A549 (cell line): ENCODE results near the gene CLCN3. TPM values are rescaled to one million over a fixed set of nuclear protein-coding genes. Genes with fewer than 3 reads are reported as not detected.
A peak's percentile ranks its signal among the peaks of the same experiment; 100 is the strongest.

Source experiments
- ATAC-seq, 2 experiments: fragments of 200-7000 bp in 1 of 2; fragments of >200 bp in 1 of 2; cut with Nextera tagmentation in 1 of 2; cut with Tn5 transposase in 1 of 2; 3 replicates each; pipeline versions ENCODE4 v1.8.0 to v1.9.1; 2018 to 2020; ENCODE audit warnings: mild to moderate bottlenecking in 1 of 2, moderate library complexity in 1 of 2
- CTCF ChIA-PET: fragments of 300-600 bp; sonication (Branson Sonifier 250); formaldehyde crosslinking; extraction: SDS; loops from one replicate; lab custom pipeline; 2021; ENCODE audit warnings: antibody characterized with exemption, inconsistent platforms; lab: Yijun Ruan, JAX
- POLR2A ChIA-PET: fragments of 350-600 bp; formaldehyde crosslinking; extraction: SDS; loops from one replicate; lab custom pipeline; 2021; ENCODE audit warnings: antibody characterized with exemption, inconsistent platforms; lab: Yijun Ruan, JAX
- DNase-seq, 2 experiments: peaks; one replicate each; pipeline versions ENCODE4 v3.0.0 to v3.0.0-alpha.2; 2011 to 2016; ENCODE audit warnings: low read depth in 1 of 2, low spot score in 1 of 2
- FAIRE-seq: peaks from 2 replicates; lab custom pipeline; 2011; peaks lifted over from hg19 to GRCh38; lab: Jason Lieb, UNC
- H3K27ac ChIP-seq, 2 experiments: fragments of >200 bp; sonication (Bioruptor Twin); formaldehyde crosslinking; 3 replicates each; pipeline ENCODE4 v1.5.1; 2016 to 2017
- H3K4me1 ChIP-seq: fragments of >200 bp; sonication (Bioruptor Twin); formaldehyde crosslinking; 3 replicates; pipeline ENCODE4 v1.6.1; 2016
- H3K4me2 ChIP-seq: fragments of >200 bp; sonication (Bioruptor Twin); formaldehyde crosslinking; 3 replicates; pipeline ENCODE4 v1.6.1; 2016
- H3K4me3 ChIP-seq: fragments of >200 bp; sonication (Bioruptor Twin); formaldehyde crosslinking; 3 replicates; pipeline ENCODE4 v1.5.1; 2016
- H3K9me3 ChIP-seq: fragments of >200 bp; sonication (Bioruptor Twin); formaldehyde crosslinking; 3 replicates; pipeline ENCODE4 v1.6.1; 2016
- BCL3 ChIP-seq: fragments of >200 bp; sonication (Bioruptor Twin); formaldehyde crosslinking; IDR thresholded peaks from 3 replicates; pipeline ENCODE4 v1.6.1; 2016
- CHD4 ChIP-seq: fragments of 200-600 bp; sonication (generic); IDR thresholded peaks from 2 replicates; pipeline ENCODE4 v1.6.1; 2016; ENCODE audit warnings: antibody characterized with exemption, mild to moderate bottlenecking, borderline replicate concordance
- CTCF ChIP-seq: fragments of >200 bp; sonication (Bioruptor Twin); formaldehyde crosslinking; IDR thresholded peaks from 3 replicates; pipeline ENCODE4 v1.5.1; 2016
- EHMT2 ChIP-seq: fragments of 200-600 bp; sonication (generic); IDR thresholded peaks from 2 replicates; pipeline ENCODE4 v1.6.1; 2016; ENCODE audit warnings: antibody characterized with exemption, low read depth, mild to moderate bottlenecking, moderate library complexity
- EP300 ChIP-seq, 2 experiments: fragments of >200 bp; sonication (Bioruptor Twin); formaldehyde crosslinking; IDR thresholded peaks; 2 replicates in 1 of 2; 3 replicates in 1 of 2; pipeline ENCODE4 v1.6.1; 2016 to 2017
- ESRRA ChIP-seq: fragments of 150-350 bp; IDR thresholded peaks from 2 replicates; pipeline ENCODE4 v1.6.1; 2014; ENCODE audit warnings: mild to moderate bottlenecking, low read length, borderline replicate concordance
- HEYL ChIP-seq: fragments of 250-450 bp; sonication (Bioruptor Pico); IDR thresholded peaks from 2 replicates; pipeline ENCODE4 v1.8.0; 2021; ENCODE audit warnings: mild to moderate bottlenecking, moderate library complexity
- HOXB13 ChIP-seq: fragments of 250-450 bp; sonication (Bioruptor Pico); IDR thresholded peaks from 2 replicates; pipeline ENCODE4 v1.5.0; 2020; ENCODE audit warnings: low read depth, mild to moderate bottlenecking, moderate library complexity
- JUNB ChIP-seq: fragments of >200 bp; sonication (Bioruptor Twin); formaldehyde crosslinking; IDR thresholded peaks from 2 replicates; pipeline ENCODE4 v1.6.1; 2016
- KDM1A ChIP-seq: fragments of 200-600 bp; sonication (generic); IDR thresholded peaks from 2 replicates; pipeline ENCODE4 v1.6.1; 2016; ENCODE audit warnings: low read depth, mild to moderate bottlenecking
- MAFK ChIP-seq: fragments of 450-650 bp; IDR thresholded peaks from 2 replicates; pipeline ENCODE4 v1.6.1; 2014; ENCODE audit not compliant: partially characterized antibody
- MAX ChIP-seq: IDR thresholded peaks from 2 replicates; pipeline ENCODE4 v1.6.1; 2012
- NPAS2 ChIP-seq: fragments of 250-450 bp; sonication (Bioruptor Pico); IDR thresholded peaks from 2 replicates; pipeline ENCODE4 v1.8.0; 2022; ENCODE audit warnings: mild to moderate bottlenecking, moderate library complexity, borderline replicate concordance
- NR3C1 ChIP-seq: fragments of >200 bp; sonication (Bioruptor Twin); formaldehyde crosslinking; IDR thresholded peaks from 3 replicates; pipeline ENCODE4 v1.6.1; 2017
- POLR2AphosphoS2 ChIP-seq: conservative IDR thresholded peaks from 2 replicates; pipeline ENCODE4 v1.6.1; 2012; ENCODE audit warnings: low read length, improper control_type of control experiment, inconsistent platforms
- RAD21 ChIP-seq, 2 experiments: fragments of >200 bp in 1 of 2; sonication (Bioruptor Twin) in 1 of 2; formaldehyde crosslinking in 1 of 2; IDR thresholded peaks in 1 of 2; conservative IDR thresholded peaks in 1 of 2; 2 replicates in 1 of 2; 3 replicates in 1 of 2; pipeline ENCODE4 v1.6.1; 2012 to 2018; ENCODE audit warnings: inconsistent platforms in 1 of 2
- REST ChIP-seq: fragments of 200-600 bp; sonication (generic); IDR thresholded peaks from 2 replicates; pipeline ENCODE4 v1.6.1; 2016; ENCODE audit warnings: antibody characterized with exemption, mild to moderate bottlenecking, moderate library complexity
- SREBF2 ChIP-seq: fragments of 450-650 bp; IDR thresholded peaks from 2 replicates; pipeline ENCODE4 v1.6.1; 2014; ENCODE audit warnings: mild to moderate bottlenecking, moderate library complexity
- TP53 ChIP-seq: fragments of 250-450 bp; sonication (Bioruptor Pico); IDR thresholded peaks from 2 replicates; pipeline ENCODE4 v1.5.0; 2021; ENCODE audit warnings: mild to moderate bottlenecking, moderate library complexity
- ZC3H11A ChIP-seq: fragments of 450-650 bp; IDR thresholded peaks from 2 replicates; pipeline ENCODE4 v1.6.1; 2014; ENCODE audit warnings: antibody characterized with exemption, mild to moderate bottlenecking
- ZNF302 ChIP-seq: fragments of 250-450 bp; sonication (Bioruptor Pico); IDR thresholded peaks from 2 replicates; pipeline ENCODE4 v1.9.0; 2021; ENCODE audit warnings: inconsistent platforms, mild to moderate bottlenecking, moderate library complexity
- ZSCAN20 ChIP-seq: fragments of 250-450 bp; sonication (Bioruptor Pico); IDR thresholded peaks from 2 replicates; pipeline ENCODE4 v1.8.0; 2022; ENCODE audit warnings: mild to moderate bottlenecking, moderate library complexity
- WGBS: methylation state at CpG from one replicate; pipeline ENCODE4 v1.1.6; 2017; ENCODE audit errors: missing lambda C conversion rate; 5-methylcytosine and 5-hydroxymethylcytosine counted together
- polyA plus RNA-seq, 4 experiments: library from polyadenylated mRNA; depleted of rRNA in 3 of 4; stranded (reverse); fragments of >200 nt; fragmentation: RNase III in 1 of 4; extraction: RNeasy Plus Mini Kit Qiagen cat#74134 plus additional on column Dnase treatment in 1 of 4; gene quantifications; 2 replicates in 3 of 4; 3 replicates in 1 of 4; pipeline ENCODE4 v1.2.3, GENCODE V29; 2011 to 2017

The CLCN3 gene
- polyA plus RNA-seq, 2 of the 4 experiments (the other 2 are of a cell fraction), result 18.8 to 53.6 TPM

GRCh38 chr4:169668069-169668721 lies 47.8 kb downstream of the CLCN3 start:
- H3K4me2 ChIP-seq, result peak overlapping the region; percentile 19; the same call in 1 of the 3 replicates
- WGBS, result 83% methylated on average over 6 of the region's 6 CpGs
- FAIRE-seq, result no peak
- H3K27ac ChIP-seq, result no peak overlapping the region
- no peak for ATAC-seq
- peaks cover 22% of the 10 kb centered on the region; the same call in 2 of the 3 replicates for H3K4me1 ChIP-seq
- TF ChIP-seq BCL3 (no peak), CHD4 (no peak), HOXB13 (CRISPR knock-in tag) (no peak), EHMT2 (no peak), MAFK (no peak), SREBF2 (no peak), MAX (no peak), CTCF (no peak), EP300 (IDR thresholded peaks at IDR 0.05) (no peak), REST (no peak), POLR2AphosphoS2 (no peak), JUNB (no peak), HEYL (CRISPR knock-in tag) (no peak)
- CTCF ChIA-PET, result interaction anchor here (0.6 kb wide), 1 partner anchor 66 kb away, joined by 3 read pairs; no protein-coding TSS in a partner anchor
- no peak for DNase-seq
- POLR2A ChIA-PET, result no interaction called here
- H3K4me3 ChIP-seq, result no peak overlapping the region
- H3K9me3 ChIP-seq, result no peaks in the 10 kb centered on the region

GRCh38 chr4:169675825-169676224 lies 55.4 kb downstream of the CLCN3 start:
- CTCF ChIA-PET, result no interaction called here
- Histone ChIP-seq H3K9me3 (no peaks in the 10 kb centered on the region), H3K4me1 (no peaks in the 10 kb centered on the region), H3K4me3 (no peak overlapping the region), H3K27ac (no peak overlapping the region), H3K4me2 (no peak overlapping the region)
- POLR2A ChIA-PET, result no interaction called here
- ATAC-seq (no peak), FAIRE-seq (no peak), DNase-seq (no peak)
- 61% methylated on average over 2 of the region's 2 CpGs for WGBS
- TF ChIP-seq EP300 (IDR thresholded peaks at IDR 0.05) (no peak), ZNF302 (CRISPR knock-in tag) (no peak), ESRRA (no peak), MAX (no peak), KDM1A (no peak), RAD21 (conservative IDR thresholded peaks at IDR 0.05 in 1 of 2, IDR thresholded peaks at IDR 0.05 in 1 of 2) (no peak), MAFK (no peak), SREBF2 (no peak), ZC3H11A (no peak), TP53 (CRISPR knock-in tag) (no peak), NR3C1 (no peak), ZSCAN20 (CRISPR knock-in tag) (no peak), NPAS2 (CRISPR knock-in tag) (no peak)
